AG08396 (cell line): ENCODE results near the gene RNF150.

ENCODE experiments used
- DNase-seq: peaks from one replicate; pipeline ENCODE4 v3.0.0; 2012; ENCODE audit warnings: low spot score, mixed read lengths

RNF150 gene

DNA sequence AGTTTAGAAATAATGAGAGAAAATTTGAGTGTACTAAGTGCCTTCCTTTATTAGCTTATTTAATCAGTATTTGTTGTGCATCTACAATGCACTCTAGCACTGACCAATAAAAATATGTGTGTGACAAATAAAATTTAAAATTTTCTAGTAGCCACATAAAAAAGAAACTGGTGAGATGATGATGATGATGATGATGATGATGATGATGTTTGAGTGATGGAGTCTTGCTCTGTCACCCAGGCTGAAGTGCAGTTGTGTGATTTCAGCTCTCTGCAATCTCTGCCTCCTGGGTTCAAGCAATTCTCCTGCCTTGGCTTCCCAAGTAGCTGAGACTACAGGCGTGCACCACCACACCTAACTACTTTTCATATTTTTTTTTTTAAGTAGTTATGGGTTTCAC is 110.2 kb downstream of the RNF150 start:
- DNase-seq: no peak

DNA sequence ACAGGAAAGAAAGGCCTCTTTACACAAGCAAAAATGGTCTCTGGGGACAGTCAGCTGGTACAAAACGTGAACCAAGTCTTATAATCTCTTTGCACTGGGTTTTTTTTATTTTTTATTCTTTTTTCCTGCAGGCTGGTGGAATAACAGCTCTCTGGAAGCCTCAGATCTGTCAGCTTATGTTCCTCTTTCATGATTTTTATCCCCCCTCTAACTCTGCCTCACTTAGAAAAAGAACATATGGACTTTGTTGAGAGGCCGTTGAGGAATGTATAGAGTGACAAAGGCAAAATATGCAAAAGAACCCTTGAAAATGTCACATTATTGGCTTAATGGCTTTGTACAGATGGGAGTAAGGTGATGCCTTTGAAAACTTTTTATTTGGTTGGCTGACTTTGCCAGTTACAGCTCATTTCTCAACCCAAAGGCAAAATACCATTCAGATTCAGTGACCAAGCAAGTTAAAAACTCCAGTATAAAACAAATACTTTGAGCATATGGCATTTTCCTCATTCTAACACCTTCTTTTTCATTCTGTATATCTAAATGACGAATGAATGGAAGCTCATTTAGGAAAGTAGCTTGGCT is 111.1 kb downstream of the RNF150 start:
- no peak for DNase-seq

DNA sequence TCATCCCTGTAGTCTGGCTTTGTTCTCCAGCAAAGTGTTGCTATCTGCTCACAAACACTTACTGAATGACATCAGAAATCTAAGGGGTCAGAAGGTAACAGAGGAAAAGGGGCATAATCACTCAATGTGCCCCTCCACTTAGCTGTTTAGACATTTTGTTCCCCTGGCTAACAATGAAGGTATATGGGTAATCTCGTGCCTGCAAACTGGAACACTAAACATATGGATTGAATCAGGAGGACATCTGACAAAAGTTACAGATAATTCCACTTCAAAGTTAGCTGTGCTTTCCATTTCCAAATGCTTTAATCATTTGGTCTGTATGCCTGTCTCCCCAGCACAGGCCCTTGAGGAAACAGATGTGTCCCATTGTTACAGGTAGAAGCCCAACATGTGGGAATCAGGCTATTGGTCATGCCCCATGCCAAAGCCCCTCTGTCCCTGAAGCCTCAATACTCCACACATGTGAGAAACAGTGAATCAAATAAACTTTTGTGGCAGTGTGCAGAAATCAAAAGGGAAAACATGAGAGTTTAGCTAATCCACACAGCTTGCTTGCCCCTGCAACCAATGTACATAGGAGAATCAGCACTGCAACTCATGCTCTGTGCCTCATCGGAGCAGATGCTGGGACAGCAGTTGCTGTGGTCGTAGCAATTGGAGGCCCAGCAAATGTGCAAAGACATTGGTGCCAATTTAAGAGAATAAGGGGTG is 111.7 kb downstream of the RNF150 start:
- DNase-seq: no peak

DNA sequence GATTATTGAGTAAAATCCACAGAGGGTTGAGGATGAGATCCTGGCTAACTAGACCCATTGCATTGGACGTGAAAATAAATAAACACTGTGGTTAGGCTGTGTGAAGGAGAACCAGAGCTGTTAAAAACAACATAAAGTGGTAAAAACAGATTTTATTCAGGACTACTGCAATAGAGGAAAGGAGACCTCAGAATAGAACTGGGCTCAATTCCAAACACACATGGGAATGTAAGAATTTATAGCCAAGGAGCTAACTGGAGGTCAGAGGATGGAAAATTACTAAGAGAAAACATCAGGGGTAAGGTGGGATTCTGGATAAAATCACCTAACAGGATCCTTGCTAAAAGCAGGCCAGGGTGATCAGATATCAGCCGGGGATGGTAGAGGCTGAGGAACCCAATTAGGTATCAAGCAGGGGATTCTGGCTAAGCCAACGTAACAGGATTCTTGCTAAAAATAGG is 112.4 kb downstream of the RNF150 start:
- no peak for DNase-seq

DNA sequence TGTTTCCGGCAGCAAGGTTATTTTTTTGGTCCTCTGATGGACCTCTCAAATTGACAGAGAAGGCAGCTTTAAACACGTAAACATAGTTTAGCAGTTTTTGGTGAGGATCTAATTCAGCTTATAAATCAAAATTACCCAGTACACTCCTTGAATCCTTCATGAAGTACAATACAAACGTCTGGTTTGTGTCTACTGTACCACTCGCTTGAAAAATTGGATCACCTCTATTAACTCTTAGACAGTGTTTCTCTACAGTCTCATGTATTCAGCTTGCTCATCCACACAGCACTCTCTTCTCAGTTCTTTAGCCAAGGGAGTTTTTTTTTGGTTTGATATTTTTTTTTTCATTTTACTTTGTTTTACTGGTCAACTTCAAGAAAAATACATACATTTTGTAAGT is 113.5 kb downstream of the RNF150 start:
- no peak for DNase-seq

DNA sequence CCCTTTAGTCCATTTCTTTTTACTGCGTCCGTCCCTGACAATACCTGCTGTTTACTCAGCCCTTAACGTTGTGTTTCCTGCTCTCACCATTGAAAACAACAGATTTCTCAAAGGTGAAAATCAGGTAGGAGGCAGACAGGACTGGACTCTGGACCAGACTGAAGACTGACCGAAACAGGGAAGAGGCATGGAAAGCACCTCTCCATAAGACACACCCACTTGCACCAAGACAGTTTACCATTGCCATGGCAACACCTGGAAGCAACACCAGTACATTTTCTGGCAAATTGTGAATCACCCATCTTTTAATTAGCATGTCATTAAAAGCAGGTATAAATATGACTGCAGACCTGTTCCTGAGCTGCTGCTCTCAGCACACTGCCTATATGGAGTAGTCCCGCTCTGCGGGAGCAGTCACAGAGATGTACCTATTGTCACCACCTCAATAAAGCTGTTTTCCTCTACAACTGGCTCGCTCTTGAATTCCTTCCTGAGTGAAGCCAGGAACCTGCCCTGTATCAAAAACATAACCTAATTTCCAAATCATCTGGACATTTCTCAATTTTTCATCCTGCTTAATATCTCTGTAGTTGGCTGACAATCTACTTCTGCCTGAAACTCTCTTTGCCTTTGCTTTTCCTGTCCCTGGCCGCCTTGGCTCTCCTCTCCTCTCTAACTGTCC is 117.0 kb downstream of the RNF150 start:
- DNase-seq: no peak

DNA sequence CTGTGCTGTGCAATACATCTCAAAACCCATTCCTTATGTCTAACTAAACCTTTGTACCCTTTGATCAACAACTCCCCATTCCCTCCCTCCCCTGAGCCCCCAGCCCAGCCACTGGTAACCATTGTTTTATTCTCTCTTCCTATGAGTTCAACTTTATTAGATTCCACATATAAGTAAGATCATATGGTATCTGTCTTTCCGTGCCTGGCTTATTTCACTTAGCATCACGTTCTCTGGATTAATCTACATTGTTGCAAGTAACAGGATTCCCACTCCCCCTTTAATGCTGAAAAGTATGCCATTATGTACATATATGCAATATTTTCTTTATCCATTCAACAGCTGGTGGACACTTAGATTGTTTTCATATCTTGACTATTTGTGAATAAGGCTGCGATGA is 119.4 kb downstream of the RNF150 start:
- DNase-seq: no peak

DNA sequence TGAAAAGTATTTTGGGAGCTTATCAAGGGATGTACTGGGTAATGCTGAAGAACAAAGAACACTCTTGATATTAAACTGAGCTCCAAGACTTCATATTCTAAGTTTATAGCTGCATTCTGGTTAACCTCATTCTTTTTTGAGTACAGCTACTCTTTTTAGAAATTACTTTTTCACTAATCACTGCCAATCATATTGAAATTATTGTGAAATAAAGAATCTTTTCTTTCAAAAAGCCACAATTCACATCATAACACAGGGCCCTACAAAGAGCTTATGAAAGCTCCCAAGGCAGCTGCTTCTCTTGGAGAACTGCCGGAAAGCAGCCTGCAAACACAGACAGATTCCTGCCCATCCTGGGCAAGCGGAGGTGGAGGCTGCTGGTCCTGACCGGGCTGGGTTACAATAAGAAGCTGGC is 121.4 kb downstream of the RNF150 start:
- no peak for DNase-seq

DNA sequence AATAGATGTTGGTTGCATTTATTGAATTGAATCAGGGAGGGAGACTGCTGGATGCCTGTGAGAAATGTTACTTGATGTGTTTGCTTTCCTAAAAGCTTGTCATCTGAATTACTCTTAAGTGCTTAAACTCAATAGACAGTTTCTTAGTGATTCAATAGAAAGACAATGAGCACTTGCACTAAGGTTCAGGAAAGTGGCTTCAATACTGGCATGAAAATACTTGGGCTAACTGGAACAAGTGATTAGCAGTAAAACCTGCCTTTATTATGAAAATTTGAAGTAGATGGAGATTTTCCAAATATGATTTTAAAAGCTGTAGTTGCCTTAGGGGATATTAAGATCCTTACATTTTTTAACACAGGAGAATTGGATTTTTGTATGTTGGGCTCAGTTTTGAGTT is 123.3 kb downstream of the RNF150 start:
- DNase-seq: no peak

DNA sequence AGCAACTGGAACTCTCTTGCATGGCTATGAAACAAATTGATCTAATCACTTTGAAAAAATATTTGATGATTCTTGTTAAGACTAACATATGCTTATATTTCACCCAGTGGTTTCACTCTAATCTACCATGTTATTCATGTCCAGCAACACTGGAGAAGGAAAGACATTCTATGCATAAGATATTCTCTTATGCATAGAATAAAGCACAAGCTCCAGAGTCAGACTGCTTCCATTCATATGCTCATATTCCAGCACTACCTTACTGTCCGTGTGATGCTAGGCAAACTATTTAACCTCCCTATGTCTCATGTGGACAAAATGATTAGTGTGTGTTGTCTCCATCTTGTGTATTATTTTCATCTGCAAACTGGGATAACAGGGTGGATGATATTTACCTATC is 124.1 kb downstream of the RNF150 start:
- no peak for DNase-seq

DNA sequence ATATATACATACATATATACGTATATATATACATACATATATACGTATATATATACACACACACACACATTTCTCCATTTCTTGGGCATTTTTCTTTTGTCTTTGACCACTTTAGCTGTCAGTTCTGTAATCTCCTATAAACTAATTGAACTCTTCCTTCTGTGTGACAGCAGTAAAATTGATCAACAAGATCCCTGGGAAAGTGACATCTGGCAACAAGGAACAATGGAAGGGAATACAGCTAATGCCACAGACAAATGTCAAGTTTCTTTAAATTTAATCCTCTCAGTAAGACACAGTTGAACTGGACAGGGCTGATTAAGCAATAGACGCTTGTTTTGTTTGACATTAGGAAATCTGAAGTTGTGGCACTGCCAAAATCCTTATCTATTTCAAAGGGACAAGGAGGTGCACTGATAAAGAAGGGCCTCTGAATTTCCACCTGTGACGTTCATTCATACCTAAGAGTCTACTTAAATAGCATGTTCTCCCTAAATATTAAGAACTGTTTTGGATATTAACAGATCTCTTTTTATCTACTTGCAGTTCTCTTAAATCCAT is 126.9 kb downstream of the RNF150 start:
- no peak for DNase-seq

DNA sequence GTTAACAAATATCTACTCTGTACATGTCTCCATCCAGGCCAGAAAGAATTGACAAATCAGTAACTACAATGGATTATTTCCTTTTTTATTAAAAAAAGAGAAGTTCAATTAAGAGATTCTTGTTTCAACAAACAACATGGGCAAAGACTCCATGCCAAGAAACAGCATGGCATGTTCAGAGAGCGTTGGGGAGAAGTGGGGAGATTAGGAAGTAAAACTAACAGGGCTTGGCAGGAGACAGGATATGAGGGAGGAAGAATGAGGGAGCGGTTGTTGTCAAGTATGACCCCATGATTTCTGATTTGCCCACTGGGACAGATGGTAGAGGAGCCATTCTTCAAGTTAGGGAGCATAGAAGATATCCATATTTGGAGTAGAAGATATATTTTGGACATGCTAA is 128.4 kb downstream of the RNF150 start:
- no peak for DNase-seq

DNA sequence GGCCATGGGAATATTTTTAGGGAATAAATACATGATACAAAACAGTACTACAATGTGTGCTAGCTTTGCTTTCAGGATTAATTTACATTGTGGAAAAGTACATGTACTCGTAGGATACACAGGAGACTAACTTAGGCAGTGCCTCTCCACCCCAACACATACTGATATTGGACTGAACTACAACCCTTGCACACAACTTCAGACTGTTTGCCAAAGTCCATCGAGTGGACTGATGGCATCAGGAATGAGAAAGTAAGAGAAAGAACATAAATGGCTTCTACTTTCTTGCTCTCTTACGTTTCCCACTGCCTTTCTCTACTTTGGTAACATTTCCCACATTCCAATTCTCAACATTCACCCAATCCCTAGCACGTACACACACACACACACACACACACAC is 130.1 kb downstream of the RNF150 start:
- no peak for DNase-seq

DNA sequence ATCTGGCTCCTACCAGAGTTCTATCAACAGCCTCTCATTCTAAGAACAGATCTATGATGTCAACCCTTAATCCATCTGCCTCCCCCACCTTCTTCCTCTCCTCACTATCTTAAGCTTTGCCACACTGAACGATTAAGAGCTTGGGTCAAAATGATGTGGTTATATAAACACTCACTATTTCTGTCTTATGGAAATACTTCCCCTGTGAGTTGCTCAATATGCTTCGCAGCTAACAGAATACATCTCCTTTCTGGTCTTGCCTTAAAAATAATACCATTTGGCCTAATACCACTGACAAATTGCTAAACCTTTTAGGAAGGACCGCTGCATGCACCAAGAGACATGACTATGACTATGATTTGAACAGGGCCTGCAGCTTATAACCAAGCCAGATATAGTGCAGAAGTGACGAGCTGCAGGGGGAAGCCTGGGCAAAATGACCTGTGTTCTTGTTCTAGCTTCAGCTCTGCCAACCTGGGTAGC is 130.9 kb downstream of the RNF150 start:
- DNase-seq: no peak

DNA sequence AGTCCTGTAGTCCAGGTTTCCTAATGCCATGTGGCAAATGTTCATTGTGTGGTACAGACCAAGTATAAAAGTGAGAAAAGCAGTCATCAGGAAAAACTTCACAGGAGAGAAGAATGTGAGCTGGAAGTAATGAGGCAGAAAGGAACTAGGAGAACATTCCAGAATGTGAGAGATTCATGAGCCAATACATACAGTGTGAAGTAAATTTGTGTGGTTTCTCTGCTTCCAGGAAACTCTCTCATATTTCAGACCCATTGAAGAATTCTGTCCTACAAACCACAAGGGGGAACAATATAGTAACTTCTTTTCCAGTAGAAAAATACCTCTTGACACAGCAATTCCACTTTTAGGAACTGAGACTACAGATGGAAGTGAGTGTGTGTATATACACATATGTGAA is 136.5 kb downstream of the RNF150 start:
- peak; percentile 11 for DNase-seq

DNA sequence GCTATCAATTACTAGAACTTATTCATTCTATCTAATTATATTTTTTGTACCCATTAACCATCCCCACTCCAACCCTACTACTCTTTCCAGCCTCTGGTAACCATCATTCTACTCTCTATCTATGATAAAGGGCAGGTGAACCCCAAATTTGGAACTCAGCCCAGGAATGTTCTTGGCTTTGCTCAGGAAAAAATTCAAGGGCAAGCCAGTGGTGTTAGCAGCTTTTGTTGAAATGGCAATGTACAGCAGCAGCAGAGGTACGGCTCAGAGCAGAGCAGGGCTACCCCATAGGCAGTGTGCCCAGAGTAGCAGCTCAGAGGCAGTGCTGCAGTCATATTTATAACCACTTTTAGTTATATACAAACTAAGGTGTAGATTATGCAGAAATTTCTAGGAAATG is 138.2 kb downstream of the RNF150 start:
- DNase-seq: no peak

DNA sequence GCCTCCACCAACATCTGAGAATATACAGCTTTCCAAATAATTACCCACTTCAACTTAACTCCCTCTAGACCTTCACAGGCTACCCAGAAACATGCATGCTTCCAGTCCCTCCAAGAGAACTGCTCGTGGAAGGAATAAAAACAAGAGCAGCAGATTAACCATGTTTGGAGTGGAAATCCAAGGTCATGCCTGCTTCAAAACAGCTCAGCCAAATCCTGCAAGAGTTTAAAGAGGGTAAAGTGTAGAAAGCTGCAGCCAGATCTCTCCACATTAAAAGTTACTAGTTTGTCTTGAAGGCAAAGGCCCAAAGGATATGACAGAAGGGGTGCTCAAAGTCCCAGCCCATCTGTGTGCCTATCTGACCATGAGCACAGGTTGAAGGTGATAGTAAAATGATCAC is 139.3 kb downstream of the RNF150 start:
- DNase-seq: no peak

DNA sequence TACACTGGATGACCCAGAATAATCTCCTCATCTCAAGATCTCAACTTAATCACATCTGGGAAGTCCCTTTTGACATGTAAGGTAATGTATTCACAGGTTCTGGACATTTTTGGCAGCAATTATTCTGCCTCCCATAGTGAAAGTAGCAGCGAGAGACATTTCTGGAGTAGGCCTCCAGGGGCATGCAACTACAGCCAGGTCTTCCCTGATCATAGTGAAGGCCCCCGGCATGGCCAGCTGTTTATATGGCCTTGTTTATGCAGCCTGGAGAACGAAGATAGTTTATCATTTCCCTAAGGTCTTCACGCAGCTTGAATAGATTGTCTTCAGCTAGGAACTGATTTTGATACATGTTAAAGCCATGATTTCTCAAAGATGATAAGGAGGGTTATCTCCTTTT is 139.9 kb downstream of the RNF150 start:
- DNase-seq: no peak

DNA sequence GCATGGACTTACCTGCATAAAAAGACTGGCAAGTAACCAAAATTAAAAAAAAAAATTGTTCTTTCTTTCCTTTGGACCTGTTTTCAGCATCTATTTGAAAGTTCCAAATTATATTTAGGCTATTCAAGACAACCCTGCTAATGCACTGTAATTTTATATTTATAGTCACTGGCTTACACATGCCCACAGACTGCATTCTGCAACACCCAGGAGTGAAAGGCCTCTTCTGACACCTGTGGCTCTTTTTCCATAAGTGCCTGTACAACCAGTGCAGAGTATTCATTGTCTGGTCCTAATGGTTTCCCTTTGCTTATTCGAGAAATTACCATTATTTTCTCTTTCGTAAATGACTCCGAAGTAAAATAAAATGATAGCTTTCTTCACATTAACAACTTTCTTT is 143.3 kb downstream of the RNF150 start:
- no peak for DNase-seq

DNA sequence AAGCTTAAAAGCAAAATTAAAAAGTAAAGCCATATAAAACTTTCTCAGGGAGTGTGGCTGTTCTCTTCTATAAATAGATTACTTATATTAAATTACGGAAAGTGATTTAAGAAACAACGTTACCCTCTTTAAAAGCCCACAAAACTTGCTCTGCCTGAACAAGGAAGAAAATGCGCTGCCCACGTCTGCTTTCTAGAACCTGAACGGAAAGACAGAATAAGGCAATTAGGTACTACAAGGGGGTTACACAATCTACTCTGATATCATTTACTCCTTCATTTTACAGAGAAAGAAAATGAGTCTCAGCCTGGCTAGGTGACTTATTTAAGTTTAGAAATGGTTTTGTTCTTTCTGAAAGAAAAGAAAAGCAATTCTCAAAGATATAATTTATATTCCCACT is 147.2 kb downstream of the RNF150 start:
- DNase-seq: no peak

DNA sequence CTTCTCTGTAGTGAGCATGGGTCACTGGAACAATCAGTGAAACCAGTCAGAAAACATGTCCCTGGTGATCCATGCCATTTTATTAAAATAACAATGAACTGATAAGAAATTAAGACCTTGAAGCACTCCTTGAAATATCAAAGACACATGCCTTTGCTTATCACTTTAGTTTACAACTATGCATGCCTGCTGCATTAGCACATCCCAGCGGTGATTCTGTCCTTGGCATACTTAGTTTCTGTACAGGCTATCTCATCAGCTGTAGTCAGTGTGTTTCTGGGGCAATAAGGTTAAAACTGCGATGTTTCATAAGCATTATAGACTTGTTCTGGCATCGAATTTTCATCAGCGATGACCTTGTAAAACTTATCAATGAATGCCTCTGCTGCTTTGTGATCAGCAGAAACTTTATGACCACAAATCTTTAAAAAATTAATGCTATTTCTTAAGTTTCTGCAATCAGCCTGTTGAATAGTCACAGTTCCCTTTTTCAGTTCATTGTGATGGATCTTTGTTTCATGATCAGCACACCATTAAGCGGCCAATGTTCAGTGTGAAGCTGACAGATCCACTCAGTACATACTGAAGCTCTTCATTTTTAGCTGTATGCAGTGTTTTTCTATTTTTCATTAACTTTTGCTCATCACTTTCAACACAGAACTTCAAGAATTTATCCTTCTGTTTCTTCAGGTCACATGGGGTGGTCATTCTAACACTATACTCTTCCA is 150.5 kb downstream of the RNF150 start:
- DNase-seq: no peak

DNA sequence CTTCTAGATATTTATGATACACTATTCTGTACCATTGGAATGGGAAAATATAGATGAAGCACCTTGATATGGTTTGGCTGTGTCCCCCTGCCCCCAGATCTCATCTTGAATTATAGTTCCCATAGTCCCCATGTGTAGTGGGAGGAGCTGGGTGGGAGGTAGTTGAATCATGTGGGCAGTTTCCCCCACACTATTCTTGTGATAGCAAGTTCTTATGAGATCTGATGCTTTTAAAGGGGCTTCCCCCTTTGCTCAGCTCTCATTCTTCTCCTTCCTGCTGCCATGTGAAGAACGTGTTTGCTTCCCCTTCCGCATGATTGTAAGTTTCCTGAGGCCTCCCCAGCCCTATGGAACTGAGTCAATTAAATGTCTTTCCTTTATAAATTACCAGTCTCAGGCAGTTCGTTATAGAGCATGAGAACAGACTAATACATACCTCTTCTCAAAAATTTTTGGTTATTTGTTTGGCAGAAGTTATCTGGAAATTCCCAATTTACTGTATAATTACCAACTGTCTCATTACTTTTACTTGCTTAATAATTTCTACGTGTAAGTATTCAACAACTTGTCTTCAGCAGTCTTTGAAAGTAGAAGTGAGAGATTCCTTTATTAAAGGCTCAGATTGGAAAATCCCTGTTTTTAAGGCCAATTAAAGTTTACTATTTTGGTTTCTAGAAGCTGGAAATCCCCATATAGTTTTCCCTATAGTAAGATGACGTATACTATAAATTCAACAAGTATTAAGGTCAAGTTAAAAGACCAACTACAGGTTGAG is 152.7 kb downstream of the RNF150 start:
- DNase-seq: no peak
